ENCODE measurements around the gene MDN1.

DNA sequence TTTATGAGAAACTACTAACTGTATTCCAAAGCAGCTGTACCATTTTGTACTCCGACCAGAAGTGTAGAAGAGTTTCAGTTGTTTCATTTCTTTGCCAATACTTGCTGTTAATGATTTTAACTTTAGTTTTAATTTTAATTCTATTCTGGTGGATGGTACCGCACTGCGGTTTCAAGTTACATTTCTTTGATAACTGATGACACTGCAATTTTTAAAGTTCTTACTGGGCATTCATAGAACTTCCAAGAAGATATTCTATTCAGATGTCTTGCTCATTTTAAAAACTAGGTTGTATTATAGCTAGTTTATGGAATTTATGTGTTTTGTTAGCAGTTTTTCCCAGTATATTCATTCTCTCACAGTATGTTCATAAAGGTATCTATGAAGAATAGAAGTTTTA, 117.2 kb downstream of the MDN1 start:
- TF ChIP-seq POLR2A (IDR thresholded peaks at IDR 0.05; ENCODE audit: control extremely low read depth in 1 of 2, low read depth in 2 of 2, low read length in 2 of 2) (no peak), EZH2 (IDR thresholded peaks at IDR 0.05; ENCODE audit: low read depth, low read length, severe bottlenecking) (no peak), RXRA (IDR thresholded peaks at IDR 0.05; ENCODE audit: insufficient read depth, low read depth, low read length) (no peak), RNF2 (IDR thresholded peaks at IDR 0.05; ENCODE audit: borderline replicate concordance, low read depth, low read length, missing control alignments, poor library complexity, severe bottlenecking) (no peak), TCF12 (IDR thresholded peaks at IDR 0.05; ENCODE audit: low read depth, low read length) (no peak), ZNF274 (IDR thresholded peaks at IDR 0.05; ENCODE audit: borderline replicate concordance, extremely low read depth, low read length) (no peak), NRF1 (IDR thresholded peaks at IDR 0.05; ENCODE audit: low read depth, low read length) (no peak), CHD2 (IDR thresholded peaks at IDR 0.05; ENCODE audit: low read length) (no peak), HDAC2 (IDR thresholded peaks at IDR 0.05; ENCODE audit: borderline replicate concordance in 1 of 2, low read depth in 2 of 2, low read length in 2 of 2) (no peak)
